AG09309 (cell line): Measurements from ENCODE around the gene TPPP3.
"Not testable (repeated sequence)": the region's sequence is repeated elsewhere in the genome, so short reads cannot be mapped to it uniquely, and the experiment has no call there.

ENCODE experiments used
- DNase-seq: peaks from one replicate; pipeline ENCODE4 v3.0.0-alpha.2; 2010; ENCODE audit warnings: low read depth
- H3K4me3 ChIP-seq: 2 replicates; pipeline ENCODE4 v1.5.1; 2011; ENCODE audit warnings: mild to moderate bottlenecking, low read depth, low read length, moderate library complexity; ENCODE audit not compliant: control insufficient read depth
- CTCF ChIP-seq: IDR thresholded peaks from 2 replicates; pipeline ENCODE4 v1.5.1; 2011; ENCODE audit warnings: mild to moderate bottlenecking, low read depth, low read length, inconsistent platforms; ENCODE audit not compliant: insufficient read depth, control insufficient read depth; ENCODE audit errors: missing control alignments

TPPP3 gene

GRCh38 chr16:67361038-67361437 is 32.3 kb downstream of the TPPP3 start:
- no peak for TF ChIP-seq CTCF
- DNase-seq: no peak
- H3K4me3 ChIP-seq: no peak overlapping the region

- not testable (repeated sequence) for H3K4me3 ChIP-seq, DNase-seq
Observed at GRCh38 chr16:67359540-67360269, 33.6 kb downstream of the TPPP3 start.

GRCh38 chr16:67357561-67357960 is 35.7 kb downstream of the TPPP3 start:
- H3K4me3 ChIP-seq: no peak overlapping the region
- DNase-seq: no peak
- TF ChIP-seq CTCF: no peak

GRCh38 chr16:67356396-67356795 is 36.9 kb downstream of the TPPP3 start:
- DNase-seq: no peak
- no peak for TF ChIP-seq CTCF
- H3K4me3 ChIP-seq: no peak overlapping the region

GRCh38 chr16:67352463-67352862 is 40.8 kb downstream of the TPPP3 start:
- H3K4me3 ChIP-seq, DNase-seq: not testable (repeated sequence)

GRCh38 chr16:67350324-67350723 is 43.0 kb downstream of the TPPP3 start:
- DNase-seq: no peak
- no peak overlapping the region for H3K4me3 ChIP-seq
- TF ChIP-seq CTCF: no peak

- no peak for DNase-seq
- peak; percentile 40 for TF ChIP-seq CTCF
- no peak overlapping the region for H3K4me3 ChIP-seq
Observed at GRCh38 chr16:67349172-67349571, 44.1 kb downstream of the TPPP3 start.

GRCh38 chr16:67346341-67346740 is 47.0 kb downstream of the TPPP3 start:
- H3K4me3 ChIP-seq: no peak overlapping the region
- no peak for TF ChIP-seq CTCF
- no peak for DNase-seq
